ENCODE results near the gene CBFA2T3. TPM values are rescaled to one million over a fixed set of nuclear protein-coding genes. Genes with fewer than 3 reads are reported as not detected.

Gene CBFA2T3
- total RNA-seq, 2 donors from 2014 or later = 10.5 to 15.7 TPM

DNA sequence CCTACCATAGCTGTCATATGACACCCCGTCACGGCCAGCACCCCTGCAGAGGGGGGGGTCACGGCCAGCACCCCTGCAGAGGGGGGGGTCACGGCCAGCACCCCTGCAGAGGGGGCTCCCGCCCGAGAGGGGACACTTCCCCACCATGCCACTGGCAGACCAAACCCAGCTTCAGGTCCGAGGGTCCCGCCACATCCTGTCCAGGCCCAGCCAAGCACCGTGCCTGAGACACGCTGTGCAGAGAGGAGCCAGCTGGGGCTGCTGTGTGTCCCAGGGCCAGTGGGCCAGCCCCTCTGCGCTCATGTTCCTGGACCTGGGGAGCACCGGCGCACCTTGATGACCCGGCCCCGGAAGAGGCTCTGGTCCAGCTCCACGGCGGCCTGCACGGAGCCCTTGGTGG is 112.5 kb downstream of the CBFA2T3 start:
- intact Hi-C loops (cut with DNase I, micrococcal nuclease) = no loop called here
- ATAC-seq (no peak), DNase-seq (no peak)

DNA sequence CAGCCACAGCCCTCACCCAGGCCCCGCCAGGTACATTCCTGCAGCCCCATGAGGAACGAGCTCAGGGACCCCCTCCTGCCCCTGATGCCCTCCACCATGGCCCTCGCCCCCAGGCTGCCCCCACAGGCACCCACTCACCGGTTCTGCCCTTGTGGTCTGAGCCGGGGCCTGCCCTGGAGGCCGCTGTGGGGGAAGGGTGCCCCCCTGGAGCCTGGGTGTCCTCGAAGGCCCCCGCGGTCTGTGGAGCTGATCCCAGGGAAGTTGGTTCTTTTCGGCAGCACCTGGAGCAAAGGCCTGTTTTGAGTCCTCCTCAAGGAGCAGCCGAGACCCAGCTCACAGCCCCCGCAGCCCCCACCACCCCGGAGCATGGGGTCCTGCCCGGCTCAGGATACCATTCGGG is 112.9 kb downstream of the CBFA2T3 start:
- DNase-seq (no peak), ATAC-seq (no peak)
- intact Hi-C loops (cut with DNase I, micrococcal nuclease) = no loop called here

DNA sequence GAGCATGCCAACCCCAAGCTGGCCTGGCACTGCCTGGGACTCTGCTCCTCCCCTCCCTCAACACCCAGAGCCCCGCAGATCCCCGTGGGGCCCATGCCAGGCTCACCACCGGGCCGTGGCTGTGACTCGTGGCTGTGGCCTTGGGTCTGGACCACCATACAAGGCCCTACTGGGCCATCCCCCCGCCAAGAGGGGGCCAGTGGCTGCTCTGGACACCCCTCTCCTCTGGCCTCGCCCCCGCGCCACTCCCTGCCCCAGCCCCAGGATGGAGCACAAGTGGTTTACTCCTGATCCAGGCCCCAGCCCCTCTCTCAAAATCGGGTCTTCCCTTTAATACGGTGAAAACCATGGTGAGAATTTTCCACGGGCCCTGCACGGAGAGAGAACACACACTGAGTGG is 113.6 kb downstream of the CBFA2T3 start:
- DNase-seq (no peak), ATAC-seq (no peak)
- intact Hi-C loops (cut with DNase I, micrococcal nuclease) = no loop called here

DNA sequence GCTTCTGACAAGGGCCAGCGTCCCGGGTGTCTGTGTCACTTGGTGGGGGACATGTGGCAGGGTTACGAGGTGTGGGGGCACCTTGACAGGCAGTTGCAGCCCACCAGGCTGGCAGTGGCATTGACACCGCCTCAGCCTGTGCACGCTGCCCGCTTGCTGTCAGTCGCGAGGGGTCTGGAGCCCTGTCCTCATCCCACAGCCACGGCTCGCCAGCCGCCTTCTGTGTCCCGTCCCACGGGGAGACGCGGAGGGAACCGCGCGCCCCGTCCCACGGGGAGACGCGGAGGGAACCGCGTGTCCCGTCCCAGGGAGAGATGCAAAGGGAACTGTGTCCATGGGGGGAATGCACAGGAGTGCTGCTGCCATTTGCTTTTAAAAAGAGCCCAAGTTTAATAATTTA is 114.0 kb downstream of the CBFA2T3 start:
- no peak for ATAC-seq
- intact Hi-C loops (cut with DNase I, micrococcal nuclease) = no loop called here
- no peak for DNase-seq

DNA sequence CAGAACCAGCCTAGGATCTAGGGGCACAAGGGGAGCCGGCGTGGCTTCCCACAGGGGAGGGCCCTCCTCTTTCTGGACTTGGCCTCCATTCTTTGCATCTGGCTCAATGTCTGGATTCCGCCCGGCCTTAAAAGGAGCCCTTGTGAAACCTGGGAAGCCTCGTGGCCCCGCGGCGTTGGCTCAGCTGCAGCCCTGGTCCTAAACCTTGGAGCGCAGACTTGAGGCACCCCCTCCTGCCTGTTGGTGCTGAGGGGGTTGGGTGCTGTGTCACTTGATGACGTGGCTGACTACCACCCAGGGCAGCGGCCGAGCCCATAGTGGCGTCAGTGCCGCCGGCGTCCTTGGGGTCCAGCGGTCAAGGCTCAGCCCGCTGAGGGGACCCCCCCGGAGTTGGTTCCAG is 115.6 kb downstream of the CBFA2T3 start:
- ATAC-seq (no peak), DNase-seq (no peak)
- intact Hi-C loops (cut with DNase I, micrococcal nuclease) = no loop called here

DNA sequence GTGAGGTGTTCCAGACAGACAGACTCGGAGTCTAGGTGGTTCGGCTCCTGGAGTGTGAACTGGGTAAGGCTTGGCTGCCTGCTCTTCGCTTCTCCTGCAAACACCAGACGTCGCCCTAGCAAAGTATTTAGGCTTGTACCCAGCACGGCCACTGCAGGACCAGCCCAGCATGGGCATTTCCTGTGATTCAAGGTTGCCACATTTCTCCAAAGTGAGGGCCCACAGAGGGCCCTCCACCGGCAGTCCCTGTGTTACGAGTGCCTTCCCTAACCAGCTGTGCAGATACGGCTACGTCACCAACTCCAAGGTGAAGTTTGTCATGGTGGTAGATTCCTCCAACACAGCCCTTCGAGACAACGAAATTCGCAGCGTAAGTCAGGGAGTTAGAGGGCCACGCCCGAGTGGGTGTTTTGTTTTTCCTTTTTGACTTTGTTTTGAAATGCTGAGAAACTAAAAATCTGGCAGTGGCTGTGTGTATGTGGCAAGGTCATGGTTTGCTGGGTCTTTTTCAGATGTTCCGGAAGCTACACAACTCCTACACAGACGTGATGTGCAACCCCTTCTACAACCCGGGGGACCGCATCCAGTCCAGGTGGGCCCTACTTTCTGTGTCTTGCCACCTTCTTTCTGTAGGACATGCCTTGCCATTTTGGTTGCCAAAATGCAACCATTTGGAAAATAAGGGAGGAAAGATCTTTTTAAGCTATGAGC is 117.5 kb downstream of the CBFA2T3 start:
- DNase-seq (no peak), ATAC-seq (no peak)
- intact Hi-C loops (cut with DNase I, micrococcal nuclease) = no loop called here

DNA sequence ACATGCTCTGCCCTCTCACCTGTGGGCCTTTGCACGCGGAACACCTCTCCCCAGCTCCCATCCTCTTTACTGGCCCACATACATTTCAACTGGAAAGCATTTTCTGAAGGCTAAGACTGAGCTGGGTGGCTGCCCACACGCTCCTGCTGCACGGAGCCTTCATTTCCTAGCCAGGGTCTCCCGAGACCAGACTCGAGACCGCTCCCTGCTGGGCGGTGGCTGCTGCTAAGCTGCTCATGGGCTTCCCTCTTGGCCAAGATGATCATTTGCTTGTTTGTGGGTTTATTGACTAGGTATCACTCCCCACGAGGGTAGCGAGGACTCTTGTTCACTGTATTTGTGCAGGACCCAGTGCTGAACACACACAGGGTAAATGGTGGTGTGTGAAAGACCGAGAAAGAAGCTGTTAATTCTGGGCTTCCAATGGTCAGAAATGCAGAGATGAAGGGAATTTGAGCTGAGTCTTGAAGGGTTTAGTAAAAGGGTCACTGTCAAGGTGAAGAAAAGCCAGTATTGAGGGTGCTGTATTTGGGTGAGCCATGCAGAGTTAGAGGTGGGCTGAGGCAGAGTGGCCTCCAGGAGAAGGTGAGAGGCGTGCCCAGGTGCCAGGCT is 119.2 kb downstream of the CBFA2T3 start:
- intact Hi-C loops (cut with DNase I, micrococcal nuclease) = no loop called here
- ATAC-seq (peak; percentile 70), DNase-seq (peak; percentile 79 to 87)

DNA sequence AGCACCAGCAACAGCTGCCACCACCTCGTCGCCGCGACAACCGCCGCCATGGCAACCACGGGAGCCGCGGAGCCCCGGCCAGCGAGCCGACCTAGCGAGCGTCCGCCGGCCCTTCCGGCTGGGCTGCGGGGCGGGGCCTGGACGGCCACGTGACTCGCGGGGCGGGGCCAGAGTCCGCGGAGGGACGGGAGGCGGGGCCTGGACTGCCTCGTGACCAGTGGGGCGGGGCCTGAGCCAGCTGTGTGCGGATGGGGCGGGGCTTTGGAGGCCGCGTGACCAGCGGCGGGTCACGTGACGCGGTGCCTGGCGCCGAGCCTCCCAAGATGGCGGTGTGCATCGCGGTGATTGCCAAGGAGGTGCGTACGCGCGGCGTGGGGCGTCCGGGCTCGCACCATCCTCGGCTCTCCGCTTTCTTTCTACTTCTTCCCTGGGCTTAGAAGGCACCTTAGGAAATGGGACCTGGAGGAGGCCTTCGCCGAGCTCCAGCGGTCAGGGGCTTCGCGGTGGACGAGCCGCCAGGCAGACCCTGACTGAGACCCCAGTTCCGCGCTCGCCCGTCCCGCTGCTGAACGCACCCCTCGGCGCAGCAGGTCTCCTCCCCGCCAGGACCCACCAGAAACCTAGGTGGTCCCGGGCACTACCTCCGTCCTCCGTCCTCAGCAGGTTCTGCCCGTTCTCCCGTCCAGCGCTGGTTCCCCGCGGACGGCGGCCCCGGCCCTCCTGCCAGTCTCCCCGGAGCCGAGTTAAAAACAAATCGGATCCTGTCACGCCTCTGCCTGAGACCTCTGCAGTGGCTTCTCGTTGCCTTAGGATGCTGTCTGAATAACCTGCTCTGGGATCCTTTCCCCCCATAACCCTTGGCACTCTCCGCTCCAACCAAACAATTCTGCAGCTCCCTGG is 119.9 kb downstream of the CBFA2T3 start, which contains the start of the genes GALNS and TRAPPC2L:
GALNS (minus strand) TSS at position 120 of the 900 bp plus-strand sequence; CDS start at position 50, 70 bp downstream.
TRAPPC2L (plus strand) TSS at position 300 of the 900 bp plus-strand sequence; CDS start at position 324, 24 bp downstream.
- ATAC-seq = peak; percentile 93
- intact Hi-C loops (cut with DNase I, micrococcal nuclease) = no loop called here
- DNase-seq = peak; percentile 96 to 100

DNA sequence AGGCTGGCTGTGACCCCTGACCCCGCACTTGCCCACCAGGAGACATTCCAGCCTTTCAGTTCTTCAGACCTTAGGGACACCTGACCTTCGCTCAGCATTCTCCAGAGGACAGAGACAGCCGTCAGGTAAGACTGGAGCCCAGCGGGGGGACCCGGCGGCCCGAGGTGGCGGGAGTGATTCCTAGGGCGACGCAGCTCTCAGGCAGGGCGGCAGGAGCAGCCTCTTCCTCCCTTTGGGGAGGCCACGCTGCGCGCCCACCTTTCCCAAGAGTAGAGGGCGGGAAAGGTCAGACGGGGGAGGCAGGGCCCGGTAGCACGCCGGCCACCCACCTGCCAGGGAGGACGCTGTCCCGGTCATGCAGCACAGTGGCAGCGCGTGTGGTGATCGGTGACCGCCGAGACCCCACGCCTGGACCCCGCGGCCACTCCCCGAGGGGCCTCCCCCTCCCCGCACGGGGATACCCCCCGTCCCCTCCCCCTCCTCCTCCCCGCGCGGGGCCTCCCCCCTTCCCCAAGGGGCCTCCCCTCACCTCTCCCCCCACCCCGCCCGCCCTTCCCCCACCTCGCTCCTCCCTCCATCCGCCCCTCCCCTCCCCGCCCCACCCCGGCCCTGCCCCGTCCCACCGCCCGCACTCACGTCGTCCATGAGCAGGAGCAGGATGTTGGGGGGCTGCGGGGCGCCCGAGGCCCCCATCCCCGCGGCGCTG is 120.7 kb downstream of the CBFA2T3 start:
- intact Hi-C loops (cut with DNase I, micrococcal nuclease) = no loop called here
- ATAC-seq = peak; percentile 41
- peak in 1 of 2 donors; percentile 41 for DNase-seq

DNA sequence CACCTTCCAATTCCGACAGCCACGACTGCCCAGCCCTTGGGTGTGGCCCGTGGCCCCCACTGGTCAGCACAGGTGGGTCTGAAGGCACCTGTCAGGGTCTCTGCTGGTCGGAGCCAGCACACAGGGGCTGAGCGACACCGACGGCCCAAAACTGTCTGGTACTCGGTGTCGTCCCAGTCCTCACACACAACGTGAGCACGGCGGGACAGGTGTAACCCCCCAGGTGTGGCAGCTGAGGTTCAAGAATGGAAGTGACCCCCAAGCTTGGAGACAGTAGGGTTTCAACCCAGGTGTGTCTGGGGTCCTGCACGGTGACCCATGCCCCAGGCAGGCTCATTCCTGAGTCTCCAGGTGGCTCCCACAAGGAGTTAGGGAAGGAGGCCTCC is 121.3 kb downstream of the CBFA2T3 start:
- intact Hi-C loops (cut with DNase I, micrococcal nuclease) = no loop called here
- ATAC-seq = no peak
- no peak for DNase-seq

DNA sequence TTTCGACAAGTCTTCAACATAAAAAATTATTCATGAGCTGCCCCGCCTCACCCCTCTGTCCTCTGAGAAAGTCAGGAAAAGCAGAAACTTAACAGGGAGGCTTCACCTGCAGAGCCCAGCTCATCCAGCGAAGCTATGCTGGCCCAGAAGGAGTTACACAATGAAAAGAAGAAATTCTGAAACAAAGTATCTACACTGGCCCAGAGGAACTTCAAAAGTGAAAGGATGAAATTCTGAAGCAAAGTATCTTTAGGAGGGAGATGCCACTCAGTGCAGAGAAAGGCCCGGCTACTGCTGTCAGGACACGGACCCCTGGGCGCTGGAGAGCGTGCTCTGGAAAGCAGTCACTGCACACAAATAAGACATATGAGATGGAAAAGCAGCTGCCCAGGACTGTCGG is 121.8 kb downstream of the CBFA2T3 start:
- intact Hi-C loops (cut with DNase I, micrococcal nuclease) = no loop called here
- DNase-seq (no peak), ATAC-seq (no peak)

DNA sequence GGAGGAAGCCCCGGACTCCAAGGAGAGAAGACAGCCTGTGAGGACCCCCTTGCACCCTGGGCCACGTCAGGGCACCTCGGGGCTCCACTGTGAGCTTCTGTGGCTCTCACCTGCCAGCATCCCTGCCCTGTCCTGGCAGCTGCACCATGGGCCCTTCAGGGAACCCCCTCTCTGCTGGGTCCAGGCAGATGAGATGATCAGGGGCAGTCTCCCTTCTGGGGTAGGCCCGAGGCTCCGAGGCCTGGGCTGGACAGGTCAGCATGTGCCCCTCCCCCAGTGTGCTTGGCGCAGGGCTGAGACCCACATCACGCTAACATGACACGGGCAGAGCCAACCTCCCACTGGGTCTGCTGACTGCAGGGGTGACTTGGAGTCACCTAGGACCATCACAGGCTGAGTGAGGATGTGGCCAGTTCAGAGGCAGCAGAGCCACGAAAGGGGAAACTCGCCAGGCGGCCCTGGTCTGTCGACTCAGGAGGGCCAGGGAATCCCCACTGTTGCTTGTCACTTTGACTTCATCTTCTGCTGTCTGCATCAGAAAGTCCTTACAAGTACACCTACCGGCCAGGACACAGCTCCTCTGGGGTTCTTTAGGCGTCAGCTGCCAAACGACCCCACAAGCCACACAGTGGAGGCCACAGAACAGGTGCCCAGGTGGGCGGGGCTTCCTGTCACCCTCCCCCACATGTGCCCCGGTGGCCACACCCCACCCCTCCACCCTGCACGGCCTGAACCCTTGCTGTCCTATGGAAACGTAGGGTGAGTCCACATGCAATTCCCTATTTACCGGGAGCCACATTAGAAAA is 122.5 kb downstream of the CBFA2T3 start:
- peak; percentile 36 to 42 for DNase-seq
- intact Hi-C loops (cut with DNase I, micrococcal nuclease) = no loop called here
- no peak for ATAC-seq

DNA sequence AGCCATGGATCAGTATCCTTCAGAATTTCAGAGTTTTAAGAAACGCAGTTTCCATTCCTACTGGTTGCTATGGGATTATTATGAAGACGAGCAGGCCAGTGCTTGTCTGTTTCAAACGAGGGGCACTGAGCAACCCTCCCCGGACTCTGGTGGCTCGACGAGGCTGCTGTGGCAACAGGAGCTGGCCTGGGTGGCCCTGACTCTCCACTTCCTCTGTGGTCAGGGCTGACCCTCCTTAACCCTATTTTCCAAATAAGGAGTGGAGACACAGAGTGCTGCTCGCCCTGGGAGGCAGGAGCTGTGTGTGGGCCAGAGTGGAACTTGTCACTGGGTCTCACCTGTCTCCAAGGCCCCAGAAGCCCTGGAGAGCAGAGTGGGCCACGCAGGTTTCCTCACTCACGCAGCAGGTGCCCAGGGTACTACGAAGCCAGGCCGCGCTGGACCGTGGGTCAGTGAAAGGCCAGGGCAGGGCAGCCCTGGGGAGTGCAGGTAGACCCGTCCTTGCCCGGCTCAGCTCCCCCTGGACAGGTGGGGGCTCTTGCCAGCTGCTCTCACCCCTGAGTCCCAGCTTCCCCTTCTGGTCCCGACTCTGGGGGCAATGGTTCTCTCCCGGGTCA is 123.6 kb downstream of the CBFA2T3 start:
- DNase-seq (peak in 1 of 2 donors; percentile 20), ATAC-seq (no peak)
- intact Hi-C loops (cut with DNase I, micrococcal nuclease) = no loop called here

DNA sequence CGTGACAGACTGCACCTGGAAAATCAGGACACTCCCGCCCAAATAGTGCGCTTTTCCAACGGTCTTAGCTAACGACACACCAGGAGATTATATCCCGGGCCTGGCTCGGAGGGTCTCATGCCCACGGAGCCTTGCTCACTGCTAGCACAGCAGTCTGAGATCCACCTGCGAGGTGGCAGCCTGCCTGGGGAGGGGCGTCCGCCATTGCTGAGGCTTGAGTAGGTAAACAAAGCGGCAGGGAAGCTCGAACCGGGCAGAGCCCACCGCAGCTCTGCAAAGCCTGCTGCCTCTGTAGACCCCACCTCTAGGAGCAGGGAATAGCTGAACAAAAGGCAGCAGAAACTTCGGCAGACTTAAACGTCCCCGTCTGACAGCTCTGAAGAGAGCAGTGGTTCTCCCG is 125.4 kb downstream of the CBFA2T3 start:
- intact Hi-C loops (cut with DNase I, micrococcal nuclease) = no loop called here
- DNase-seq (no peak), ATAC-seq (no peak)

DNA sequence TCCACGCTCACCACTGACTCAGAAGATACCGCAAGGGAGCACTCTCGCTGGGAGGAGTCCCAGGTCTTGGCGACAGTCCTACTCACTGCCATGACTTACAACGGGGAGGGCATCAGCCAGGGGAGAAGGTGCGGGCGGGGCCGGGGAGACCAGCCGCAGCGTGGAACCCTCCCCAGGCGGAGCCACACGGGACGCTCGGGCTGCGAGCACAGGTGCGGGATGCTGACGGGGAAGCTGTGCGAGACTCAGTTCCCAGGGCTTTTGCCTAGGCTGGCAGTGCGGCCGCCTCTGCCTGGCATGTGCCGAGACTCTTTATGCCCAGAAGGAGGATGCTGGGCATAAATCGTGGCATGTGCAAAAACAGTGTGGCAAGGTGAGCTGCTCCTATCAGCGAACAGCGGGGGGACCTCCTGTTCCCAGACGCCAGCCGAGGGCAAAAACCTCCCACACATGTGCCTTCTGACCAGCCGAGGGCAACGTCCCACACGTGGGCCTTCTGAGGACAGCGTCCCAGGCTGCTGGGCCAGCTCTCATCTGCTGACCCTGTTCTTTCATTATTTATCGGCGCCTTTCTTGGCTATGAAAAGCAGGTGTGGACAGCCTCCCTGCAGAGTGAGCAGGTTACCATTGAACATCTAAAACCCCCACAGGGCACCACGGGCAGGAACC is 126.3 kb downstream of the CBFA2T3 start:
- ATAC-seq (no peak), DNase-seq (no peak)
- intact Hi-C loops (cut with DNase I, micrococcal nuclease) = no loop called here

DNA sequence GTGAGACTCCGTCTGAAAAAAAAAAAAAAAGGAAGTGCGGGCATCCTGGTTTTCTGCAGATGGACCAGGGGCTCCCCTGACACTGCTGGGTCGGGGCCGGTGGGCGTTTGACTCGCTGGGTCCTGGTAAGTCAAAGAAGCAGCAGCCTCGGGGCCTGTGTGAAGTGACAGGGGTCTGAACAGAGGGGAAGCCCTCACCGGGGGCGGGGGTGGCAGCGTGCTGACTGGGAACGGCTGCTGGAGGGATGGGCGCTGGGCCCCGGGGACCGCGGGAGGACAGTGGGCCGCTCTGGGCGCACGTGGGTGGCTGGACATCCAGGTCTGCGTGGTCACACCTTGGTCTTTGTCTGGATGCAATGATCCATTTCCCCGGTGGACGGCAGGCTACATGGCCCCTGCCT is 128.4 kb downstream of the CBFA2T3 start:
- intact Hi-C loops (cut with DNase I, micrococcal nuclease) = no loop called here

DNA sequence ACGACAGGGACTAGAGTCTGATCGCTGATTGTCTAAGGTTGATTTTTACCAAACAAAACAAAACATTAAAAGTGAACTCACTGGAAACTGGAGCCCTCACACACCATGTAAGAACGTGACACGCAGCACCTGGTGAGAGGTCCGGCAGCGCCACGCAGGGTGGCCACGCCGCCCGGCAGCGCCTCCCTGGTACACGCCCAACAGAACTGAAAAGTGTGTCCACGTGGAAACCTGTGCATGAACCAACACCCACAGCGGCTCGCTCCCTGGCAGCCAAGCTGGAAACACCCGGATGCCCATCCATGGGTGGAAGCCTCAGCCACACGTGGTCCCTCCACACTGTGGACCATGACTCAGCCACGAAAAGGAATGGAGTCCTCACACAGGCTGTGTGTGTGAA is 129.4 kb downstream of the CBFA2T3 start:
- intact Hi-C loops (cut with DNase I, micrococcal nuclease) = no loop called here

More for the DNA sequence above, 128.4 kb downstream of the CBFA2T3 start:
- DNase-seq (no peak), ATAC-seq (no peak)

More for the DNA sequence above, 129.4 kb downstream of the CBFA2T3 start:
- DNase-seq = no peak
- ATAC-seq = no peak

Measured in left colon (tissue), 2 donors.